Liver (tissue), 9 donors: ENCODE measurements around the gene ZBTB26. TPM values are rescaled to one million over a fixed set of nuclear protein-coding genes. Genes with fewer than 3 reads are reported as not detected.

Experiments used
- DNase-seq: peaks from one replicate; pipeline ENCODE4 v3.0.0-alpha.2; 2017; ENCODE audit warnings: low spot score
- H3K27ac ChIP-seq, 2 donors: one replicate each; pipeline ENCODE4 v1.7.0; 2013; ENCODE audit warnings: inconsistent platforms in 2 of 2, low read length in 2 of 2, control low read depth in 1 of 2, low read depth in 1 of 2, mild to moderate bottlenecking in 1 of 2
- H3K27me3 ChIP-seq, 4 donors: one replicate each; pipeline versions ENCODE4 v1.6.1 to v1.7.0; 2013; ENCODE audit warnings: low read length in 3 of 4, inconsistent platforms in 1 of 4, mild to moderate bottlenecking in 1 of 4, moderate library complexity in 1 of 4; ENCODE audit not compliant: control insufficient read depth in 4 of 4, insufficient read depth in 4 of 4
- H3K36me3 ChIP-seq, 4 donors: one replicate each; pipeline versions ENCODE4 v1.6.1 to v1.7.0; 2013; ENCODE audit warnings: low read length in 3 of 4, mild to moderate bottlenecking in 3 of 4, low read depth in 1 of 4, moderate library complexity in 1 of 4; ENCODE audit not compliant: control insufficient read depth in 4 of 4, insufficient read depth in 3 of 4
- H3K4me1 ChIP-seq, 4 donors: one replicate each; pipeline versions ENCODE4 v1.6.1 to v1.7.0; 2013; ENCODE audit warnings: low read length in 3 of 4, mild to moderate bottlenecking in 3 of 4, moderate library complexity in 1 of 4; ENCODE audit not compliant: control insufficient read depth in 4 of 4, insufficient read depth in 4 of 4
- H3K4me3 ChIP-seq, 3 donors: one replicate each; pipeline versions ENCODE4 v1.6.1 to v1.7.0; 2013; ENCODE audit warnings: low read length in 3 of 3, control low read depth in 1 of 3, low read depth in 1 of 3, mild to moderate bottlenecking in 1 of 3
- H3K9ac ChIP-seq, 2 donors: one replicate each; pipeline ENCODE4 v1.7.0; 2013; ENCODE audit warnings: low read length in 2 of 2, mild to moderate bottlenecking in 2 of 2, moderate library complexity in 2 of 2, control low read depth in 1 of 2, low read depth in 1 of 2
- H3K9me3 ChIP-seq, 4 donors: one replicate each; pipeline versions ENCODE4 v1.6.1 to v1.7.0; 2013; ENCODE audit warnings: low read length in 3 of 4; ENCODE audit not compliant: control insufficient read depth in 4 of 4
- ATF3 ChIP-seq: IDR thresholded peaks from 2 replicates; pipeline ENCODE4 v1.6.1; 2016; ENCODE audit warnings: antibody characterized with exemption
- CTCF ChIP-seq: fragments of 150-350 bp; IDR thresholded peaks from 2 replicates; pipeline ENCODE4 v1.5.1; 2017; ENCODE audit warnings: improper control_type of control experiment, low read depth, low read length; ENCODE audit not compliant: missing input control
- EGR1 ChIP-seq, 2 donors: IDR thresholded peaks; 2 replicates each; pipeline ENCODE4 v1.6.1; 2016 to 2018; ENCODE audit warnings: antibody characterized with exemption in 2 of 2, low read depth in 2 of 2
- FOXA1 ChIP-seq: IDR thresholded peaks from 2 replicates; pipeline ENCODE4 v1.6.1; 2016; ENCODE audit warnings: antibody characterized with exemption
- HNF4A ChIP-seq, 2 donors: conservative IDR thresholded peaks; 2 replicates each; pipeline ENCODE4 v1.6.1; 2016; ENCODE audit warnings: antibody characterized with exemption in 2 of 2, mild to moderate bottlenecking in 2 of 2
- HNF4G ChIP-seq: IDR thresholded peaks from 2 replicates; pipeline ENCODE4 v1.6.1; 2016; ENCODE audit warnings: antibody characterized with exemption
- JUND ChIP-seq, 2 donors: IDR thresholded peaks; 2 replicates each; pipeline ENCODE4 v1.6.1; 2016; ENCODE audit warnings: antibody characterized with exemption in 2 of 2
- MAX ChIP-seq: IDR thresholded peaks from 2 replicates; pipeline ENCODE4 v1.6.1; 2016; ENCODE audit warnings: antibody characterized with exemption
- REST ChIP-seq: IDR thresholded peaks from 2 replicates; pipeline ENCODE4 v1.6.1; 2016; ENCODE audit warnings: antibody characterized with exemption, mild to moderate bottlenecking
- RXRA ChIP-seq, 2 donors: IDR thresholded peaks; 2 replicates each; pipeline ENCODE4 v1.6.1; 2017 to 2018; ENCODE audit warnings: antibody characterized with exemption in 2 of 2, mild to moderate bottlenecking in 1 of 2
- SP1 ChIP-seq: IDR thresholded peaks from 2 replicates; pipeline ENCODE4 v1.6.1; 2018; ENCODE audit warnings: antibody characterized with exemption, mild to moderate bottlenecking
- TAF1 ChIP-seq: conservative IDR thresholded peaks from 2 replicates; pipeline ENCODE4 v1.6.1; 2016; ENCODE audit warnings: antibody characterized with exemption, mild to moderate bottlenecking
- WGBS: extraction: QIAGEN DNeasy Blood & Tissue Kit; methylation state at CpG from one replicate; pipeline ENCODE4 v1.1.7; 2013; 5-methylcytosine and 5-hydroxymethylcytosine counted together
- polyA plus RNA-seq, 2 donors: library from polyadenylated mRNA; stranded (reverse) in 1 of 2; unstranded in 1 of 2; fragments of 200-250 nt in 1 of 2; fragments of >200 nt in 1 of 2; fragmentation: Nextera tagmentation in 1 of 2; extraction: Ambion mirVana in 1 of 2; gene quantifications; one replicate each; pipeline versions ENCODE4 v1.2.1 to v1.2.3, GENCODE V29; 2013 to 2015
- total RNA-seq, 2 donors: library from RNA; depleted of rRNA; stranded (reverse); fragments of >200 nt; gene quantifications; one replicate each; pipeline ENCODE4 v1.2.3, GENCODE V29; 2014
- TF ChIP-seq, protein P1 (sequence below): IDR thresholded peaks from 2 replicates; pipeline ENCODE4 v1.6.1; 2016; ENCODE audit warnings: antibody characterized with exemption
- donor health status: healthy.
- donor health status: healthy.
- donor health status: healthy.
- donor health status: healthy.
- donor health status: healthy.

ZBTB26 gene
- total and polyA plus RNA-seq, 4 donors, result 0.63 to 3.3 (median 1.3) TPM

GRCh38 chr9:122975196-122975595, 43.9 kb upstream of the ZBTB26 start:
- no peak for DNase-seq
- no peak overlapping the region for H3K4me3 ChIP-seq
- H3K27me3 ChIP-seq, result no peaks in the 10 kb centered on the region
- H3K9ac ChIP-seq, result no peak overlapping the region
- no peak for TF ChIP-seq HNF4A (conservative IDR thresholded peaks at IDR 0.05)
- TF ChIP-seq SP1, result peak; percentile 59
- TF ChIP-seq RXRA (IDR thresholded peaks at IDR 0.05), result no peak
- TF ChIP-seq FOXA1, result no peak
- WGBS, result 74% methylated on average over 2 of the region's 2 CpGs
- no peaks in the 10 kb centered on the region for H3K4me1 ChIP-seq
- no peak overlapping the region for H3K27ac ChIP-seq
- H3K36me3 ChIP-seq, result peaks cover 0 to 7% (median 3%) of the 10 kb centered on the region in 4 donors
- H3K9me3 ChIP-seq, result no peaks in the 10 kb centered on the region

DNA sequence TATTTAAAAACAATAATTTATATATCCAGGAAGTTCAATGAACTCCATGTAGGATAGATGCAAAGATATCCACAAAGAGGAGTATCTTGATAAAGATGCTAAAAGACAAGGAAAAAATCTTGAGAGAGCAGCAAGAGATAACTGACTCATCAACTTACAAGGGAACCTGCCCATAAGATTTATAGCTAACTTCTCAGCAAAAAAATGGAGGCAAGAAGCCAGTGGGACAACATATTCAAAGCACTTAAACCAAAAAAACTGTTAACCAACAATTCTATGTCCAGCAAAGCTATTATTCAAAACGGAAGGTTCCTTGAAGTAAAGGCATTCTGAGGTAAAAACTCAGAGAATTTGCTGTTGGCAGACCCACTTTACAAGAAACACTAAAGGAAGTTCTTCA, 29.8 kb upstream of the ZBTB26 start:
- Histone ChIP-seq H3K27me3 (no peaks in the 10 kb centered on the region), H3K27ac (no peak overlapping the region), H3K4me1 (no peaks in the 10 kb centered on the region), H3K36me3 (peaks cover 0 to 10% (median 5%) of the 10 kb centered on the region in 4 donors), H3K9ac (no peak overlapping the region), H3K9me3 (no peaks in the 10 kb centered on the region), H3K4me3 (no peak overlapping the region)
- TF ChIP-seq HNF4G, result no peak
- no peak for TF ChIP-seq HNF4A (conservative IDR thresholded peaks at IDR 0.05)
- no peak for TF ChIP-seq EGR1 (IDR thresholded peaks at IDR 0.05; ENCODE audit: low read depth in 2 of 2)
- TF ChIP-seq CTCF, result no peak
- TF ChIP-seq REST, result no peak
- TF ChIP-seq SP1, result no peak
- TF ChIP-seq MAX, result no peak
- TF ChIP-seq JUND (IDR thresholded peaks at IDR 0.05), result no peak
- TF ChIP-seq, protein P1, sequence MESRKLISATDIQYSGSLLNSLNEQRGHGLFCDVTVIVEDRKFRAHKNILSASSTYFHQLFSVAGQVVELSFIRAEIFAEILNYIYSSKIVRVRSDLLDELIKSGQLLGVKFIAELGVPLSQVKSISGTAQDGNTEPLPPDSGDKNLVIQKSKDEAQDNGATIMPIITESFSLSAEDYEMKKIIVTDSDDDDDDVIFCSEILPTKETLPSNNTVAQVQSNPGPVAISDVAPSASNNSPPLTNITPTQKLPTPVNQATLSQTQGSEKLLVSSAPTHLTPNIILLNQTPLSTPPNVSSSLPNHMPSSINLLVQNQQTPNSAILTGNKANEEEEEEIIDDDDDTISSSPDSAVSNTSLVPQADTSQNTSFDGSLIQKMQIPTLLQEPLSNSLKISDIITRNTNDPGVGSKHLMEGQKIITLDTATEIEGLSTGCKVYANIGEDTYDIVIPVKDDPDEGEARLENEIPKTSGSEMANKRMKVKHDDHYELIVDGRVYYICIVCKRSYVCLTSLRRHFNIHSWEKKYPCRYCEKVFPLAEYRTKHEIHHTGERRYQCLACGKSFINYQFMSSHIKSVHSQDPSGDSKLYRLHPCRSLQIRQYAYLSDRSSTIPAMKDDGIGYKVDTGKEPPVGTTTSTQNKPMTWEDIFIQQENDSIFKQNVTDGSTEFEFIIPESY, result no peak
- no peak for TF ChIP-seq FOXA1
- TF ChIP-seq TAF1, result no peak
- TF ChIP-seq ATF3, result no peak
- no peak for DNase-seq
- 96% methylated on average over 1 of the region's 1 CpG for whole genome bisulfite sequencing
